Occipital lobe (tissue), 2 donors: Measurements from ENCODE around the gene MOCS1. TPM values are rescaled to one million over a fixed set of nuclear protein-coding genes. Genes with fewer than 3 reads are reported as not detected.

Source experiments
- DNase-seq: peaks from one replicate; lab custom pipeline; 2025; lab: John Stamatoyannopoulos, UW
- total RNA-seq: library from RNA; depleted of rRNA; stranded (reverse); fragments of >200 nt; gene quantifications from one replicate; pipeline ENCODE4 v1.2.3, GENCODE V29; 2014

Gene MOCS1
- total RNA-seq, 1 donor from 2014 or later, result 4.7 TPM

GRCh38 chr6:39925191-39925930, 8.9 kb downstream of the MOCS1 start:
- DNase-seq, result no peak

- no peak for DNase-seq
These were observed 10.0 kb downstream of the MOCS1 start for GRCh38 chr6:39924283-39924682.

- no peak for DNase-seq
These were observed 10.4 kb downstream of the MOCS1 start for GRCh38 chr6:39923861-39924260.

- DNase-seq, result no peak
These were observed 10.9 kb downstream of the MOCS1 start for GRCh38 chr6:39923394-39923793.

GRCh38 chr6:39922821-39923220, 11.4 kb downstream of the MOCS1 start:
- DNase-seq, result no peak

GRCh38 chr6:39920157-39920556, 14.1 kb downstream of the MOCS1 start:
- no peak for DNase-seq

- no peak for DNase-seq
These were observed 15.4 kb downstream of the MOCS1 start for GRCh38 chr6:39918831-39919230.

- DNase-seq, result no peak
These were observed 16.3 kb downstream of the MOCS1 start for GRCh38 chr6:39917981-39918380.

GRCh38 chr6:39917329-39917728, 16.9 kb downstream of the MOCS1 start:
- no peak for DNase-seq

GRCh38 chr6:39915866-39916265, 18.4 kb downstream of the MOCS1 start:
- no peak for DNase-seq

- no peak for DNase-seq
These were observed 20.0 kb downstream of the MOCS1 start for GRCh38 chr6:39914239-39914638.

GRCh38 chr6:39913391-39913916, 20.8 kb downstream of the MOCS1 start:
- DNase-seq, result no peak

- no peak for DNase-seq
These were observed 21.8 kb downstream of the MOCS1 start for GRCh38 chr6:39912446-39912845.

GRCh38 chr6:39911513-39912125, 22.6 kb downstream of the MOCS1 start:
- no peak for DNase-seq

- no peak for DNase-seq
These were observed 23.5 kb downstream of the MOCS1 start for GRCh38 chr6:39910744-39911143.

GRCh38 chr6:39910164-39910563, 24.1 kb downstream of the MOCS1 start:
- no peak for DNase-seq

GRCh38 chr6:39909701-39910100, 24.6 kb downstream of the MOCS1 start:
- no peak for DNase-seq

- no peak for DNase-seq
These were observed 25.3 kb downstream of the MOCS1 start for GRCh38 chr6:39908838-39909583.

GRCh38 chr6:39907871-39908575, 26.2 kb downstream of the MOCS1 start:
- no peak for DNase-seq

GRCh38 chr6:39906318-39906761, 27.9 kb downstream of the MOCS1 start:
- no peak for DNase-seq

GRCh38 chr6:39905640-39905975, 28.7 kb downstream of the MOCS1 start:
- DNase-seq, result no peak
